MG63 (cell line): ENCODE results near the gene DAPK1. TPM values are rescaled to one million over a fixed set of nuclear protein-coding genes. Genes with fewer than 3 reads are reported as not detected.

ENCODE experiments used
- DNase-seq: peaks from one replicate; pipeline ENCODE4 v3.0.0-alpha.2; 2020
- H3K27me3 ChIP-seq: fragments of 250-450 bp; sonication (Bioruptor Pico); 2 replicates; pipeline ENCODE4 v1.5.1; 2020; ENCODE audit warnings: mild to moderate bottlenecking, moderate library complexity
- H3K36me3 ChIP-seq: fragments of 250-450 bp; sonication (Bioruptor Pico); 2 replicates; pipeline ENCODE4 v1.5.1; 2020; ENCODE audit warnings: mild to moderate bottlenecking, moderate library complexity
- H3K4me3 ChIP-seq: fragments of 250-450 bp; sonication (Bioruptor Pico); 2 replicates; pipeline ENCODE4 v1.5.1; 2020; ENCODE audit warnings: mild to moderate bottlenecking, moderate library complexity
- H3K9me3 ChIP-seq: fragments of 250-450 bp; sonication (Bioruptor Pico); 2 replicates; pipeline ENCODE4 v1.5.1; 2020; ENCODE audit warnings: mild to moderate bottlenecking, moderate library complexity
- total RNA-seq: library from RNA; depleted of rRNA; stranded (reverse); fragments of >200 nt; shearing (Covaris generic); gene quantifications from 2 replicates; pipeline ENCODE4 v1.2.3, GENCODE V29; 2014; ENCODE audit warnings: low replicate concordance

The DAPK1 gene
- total RNA-seq, 1 experiment from 2014 or later: 36.4 TPM

- DNase-seq: no peak
- Histone ChIP-seq H3K9me3 (peaks cover 9% of the 10 kb centered on the region), H3K4me3 (no peak overlapping the region), H3K27me3 (no peaks in the 10 kb centered on the region), H3K36me3 (peaks cover 75% of the 10 kb centered on the region)
Observed at GRCh38 chr9:87665505-87665904, 167.8 kb downstream of the DAPK1 start.

DNA sequence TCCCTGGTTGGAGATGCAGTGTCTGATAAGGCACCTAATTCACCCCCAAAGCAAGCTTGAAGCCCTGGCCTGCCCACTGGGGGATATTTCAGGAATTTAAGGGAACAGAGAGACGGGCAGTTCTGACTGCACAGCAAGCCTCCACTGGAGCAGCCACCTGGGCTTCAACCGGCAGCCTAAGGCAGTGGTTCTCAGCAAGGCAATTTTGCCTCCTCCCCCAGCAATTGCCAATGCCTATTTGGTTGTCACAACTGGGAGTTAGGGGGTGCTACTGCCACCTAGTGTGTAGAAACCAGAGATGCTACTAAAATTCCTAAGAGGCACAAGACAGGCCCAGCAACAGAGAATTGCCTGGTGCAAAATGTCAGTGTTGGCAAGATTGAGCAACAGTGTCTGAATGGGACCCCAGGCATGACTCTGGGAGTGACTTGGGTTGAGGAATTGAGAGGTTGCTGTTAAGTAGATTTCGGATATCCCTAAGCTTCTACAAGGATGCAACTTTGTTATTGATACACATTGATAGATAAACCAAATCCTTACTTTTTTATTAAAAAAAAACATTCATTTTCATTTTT is 169.6 kb downstream of the DAPK1 start:
- DNase-seq: peak; percentile 26
- Histone ChIP-seq H3K4me3 (no peak overlapping the region), H3K36me3 (peaks cover 69% of the 10 kb centered on the region), H3K27me3 (no peaks in the 10 kb centered on the region), H3K9me3 (peaks cover 9% of the 10 kb centered on the region)

DNA sequence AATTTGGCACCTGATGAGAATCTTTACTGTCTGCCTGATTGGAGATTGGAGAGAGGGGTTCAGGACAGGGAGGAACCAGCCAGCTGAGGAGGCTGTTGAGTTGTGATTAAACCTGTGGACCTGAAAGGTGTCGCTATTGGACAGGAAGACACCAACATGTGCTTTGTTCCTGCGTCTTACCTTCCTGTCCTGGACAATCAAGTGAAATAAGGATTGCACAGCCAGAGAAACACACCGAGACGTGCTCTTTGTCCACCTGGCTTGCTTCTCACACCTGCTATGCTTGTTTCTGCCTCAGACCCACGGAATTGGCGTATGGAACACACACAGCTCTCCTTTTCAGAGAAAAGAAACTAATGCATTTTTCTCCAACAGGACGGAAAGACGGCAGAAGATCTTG is 170.6 kb downstream of the DAPK1 start:
- H3K36me3 ChIP-seq: peaks cover 71% of the 10 kb centered on the region
- no peak for DNase-seq
- no peaks in the 10 kb centered on the region for H3K27me3 ChIP-seq
- H3K9me3 ChIP-seq: peaks cover 9% of the 10 kb centered on the region
- H3K4me3 ChIP-seq: no peak overlapping the region

DNA sequence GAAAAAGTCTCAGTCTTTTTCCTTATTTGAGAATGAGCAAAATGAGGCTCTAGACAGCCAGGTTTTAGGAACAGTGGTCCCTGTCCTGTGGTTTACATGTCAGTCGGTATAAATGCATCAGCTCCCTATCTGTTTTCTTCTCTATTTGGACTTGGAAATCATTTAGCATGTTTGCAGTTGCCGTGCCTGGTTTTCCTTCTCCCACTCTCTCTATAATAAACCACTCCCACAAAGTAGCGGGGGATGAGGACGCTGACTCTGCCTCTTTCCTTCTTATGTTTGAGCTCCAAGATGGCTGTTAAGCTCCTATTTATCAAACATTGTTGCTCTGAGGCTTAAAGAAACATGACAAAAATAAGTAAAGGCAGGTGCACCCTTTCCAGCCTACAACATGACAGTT is 171.1 kb downstream of the DAPK1 start:
- Histone ChIP-seq H3K27me3 (no peaks in the 10 kb centered on the region), H3K36me3 (peaks cover 69% of the 10 kb centered on the region)
- no peak for DNase-seq

DNA sequence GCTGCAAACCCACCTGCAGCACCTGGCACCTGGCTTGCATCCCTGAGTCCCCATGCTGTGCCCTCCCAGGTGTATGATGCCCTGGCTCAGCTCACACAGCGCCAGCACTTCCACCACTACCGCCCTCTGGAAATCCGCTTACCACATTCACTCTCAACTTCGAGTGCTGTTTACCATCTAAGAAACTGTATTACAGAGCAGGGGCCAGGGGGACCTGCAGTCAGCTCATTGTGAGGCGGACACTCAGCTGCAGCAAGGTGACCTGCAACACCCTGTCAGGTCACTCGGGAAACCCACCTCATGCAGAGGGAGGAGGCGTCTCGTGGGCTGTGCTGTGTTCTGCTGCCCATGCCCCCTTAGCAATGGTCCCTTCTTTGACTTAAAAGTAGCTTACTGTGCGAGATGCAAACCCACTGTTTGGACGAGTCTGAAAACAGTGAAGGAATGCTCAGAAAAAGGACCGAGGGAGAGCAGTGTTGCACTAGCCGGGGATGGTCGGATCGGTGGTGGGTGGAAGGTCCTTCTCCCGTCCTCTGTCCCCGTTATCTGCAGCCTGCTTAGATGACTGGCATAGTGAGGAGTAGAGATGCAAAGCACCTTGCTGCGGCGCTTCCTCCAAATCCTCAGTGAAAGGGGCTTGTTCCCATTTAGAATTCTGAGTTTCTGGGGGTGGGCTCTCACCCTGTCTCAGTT is 173.1 kb downstream of the DAPK1 start:
- Histone ChIP-seq H3K4me3 (no peak overlapping the region), H3K27me3 (no peaks in the 10 kb centered on the region), H3K9me3 (peaks cover 7% of the 10 kb centered on the region), H3K36me3 (peaks cover 52% of the 10 kb centered on the region)
- DNase-seq: no peak

More for the DNA sequence above, 171.1 kb downstream of the DAPK1 start:
- Histone ChIP-seq H3K4me3 (no peak overlapping the region), H3K9me3 (peaks cover 9% of the 10 kb centered on the region)

GRCh38 chr9:87671478-87671877 is 173.8 kb downstream of the DAPK1 start:
- Histone ChIP-seq H3K9me3 (peaks cover 6% of the 10 kb centered on the region), H3K36me3 (peaks cover 45% of the 10 kb centered on the region), H3K27me3 (no peaks in the 10 kb centered on the region), H3K4me3 (no peak overlapping the region)
- no peak for DNase-seq

DNA sequence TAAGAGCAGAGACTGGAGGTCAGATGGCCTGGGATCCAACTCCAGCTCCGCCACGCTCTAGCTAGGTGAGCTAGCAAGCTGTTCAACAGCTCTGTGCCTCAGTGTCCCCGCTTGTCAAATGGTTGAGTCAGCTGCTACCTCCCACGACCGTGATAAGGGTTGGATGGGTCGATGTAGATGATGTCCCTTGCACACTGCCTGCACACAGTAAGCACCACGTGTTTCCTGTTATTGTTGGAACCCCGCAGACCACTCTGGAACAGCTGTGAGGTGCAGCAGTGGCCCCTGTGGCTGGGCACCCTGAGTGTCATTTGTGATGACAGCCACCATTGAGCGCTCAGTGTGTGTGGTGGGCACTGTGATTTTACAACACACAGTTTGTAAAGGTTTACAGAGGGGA is 174.3 kb downstream of the DAPK1 start:
- Histone ChIP-seq H3K27me3 (no peaks in the 10 kb centered on the region), H3K4me3 (no peak overlapping the region), H3K36me3 (peaks cover 42% of the 10 kb centered on the region), H3K9me3 (peaks cover 2% of the 10 kb centered on the region; the same call in 1 of the 2 replicates)
- DNase-seq: no peak

DNA sequence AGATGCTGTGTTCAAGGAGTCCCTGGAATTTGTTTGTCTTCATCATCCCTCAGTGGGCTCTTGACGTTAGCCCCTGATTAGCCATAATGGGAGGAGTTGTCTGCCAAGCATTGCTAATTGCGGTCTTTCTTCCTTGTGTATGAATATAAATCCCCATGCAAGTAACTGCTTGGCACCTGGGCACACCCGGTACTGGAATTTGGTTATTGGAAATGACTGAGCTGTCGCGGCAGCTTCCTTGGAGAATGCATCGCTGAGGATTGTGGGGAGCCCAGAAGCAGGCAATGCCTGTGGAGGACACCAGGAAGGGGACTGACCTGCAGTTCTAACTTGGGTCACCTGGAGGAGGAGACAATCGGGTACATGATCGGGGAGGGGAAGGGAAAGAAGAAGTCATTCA is 174.9 kb downstream of the DAPK1 start:
- H3K36me3 ChIP-seq: peaks cover 36% of the 10 kb centered on the region
- DNase-seq: no peak
- H3K27me3 ChIP-seq: no peaks in the 10 kb centered on the region
- H3K9me3 ChIP-seq: no peaks in the 10 kb centered on the region
- H3K4me3 ChIP-seq: no peak overlapping the region

- peaks cover 29% of the 10 kb centered on the region for H3K36me3 ChIP-seq
- no peak for DNase-seq
- no peak overlapping the region for H3K4me3 ChIP-seq
- no peaks in the 10 kb centered on the region for H3K27me3 ChIP-seq
- H3K9me3 ChIP-seq: no peaks in the 10 kb centered on the region
Observed at GRCh38 chr9:87673446-87674120, 175.9 kb downstream of the DAPK1 start.

- Histone ChIP-seq H3K9me3 (no peaks in the 10 kb centered on the region), H3K4me3 (no peak overlapping the region), H3K36me3 (peaks cover 20% of the 10 kb centered on the region), H3K27me3 (no peaks in the 10 kb centered on the region)
- no peak for DNase-seq
Observed at GRCh38 chr9:87674565-87675299, 177.1 kb downstream of the DAPK1 start.

GRCh38 chr9:87675906-87676515 is 178.3 kb downstream of the DAPK1 start:
- Histone ChIP-seq H3K27me3 (no peaks in the 10 kb centered on the region), H3K36me3 (peaks cover 28% of the 10 kb centered on the region), H3K4me3 (no peak overlapping the region), H3K9me3 (no peaks in the 10 kb centered on the region)
- no peak for DNase-seq

- Histone ChIP-seq H3K9me3 (no peaks in the 10 kb centered on the region), H3K27me3 (no peaks in the 10 kb centered on the region), H3K4me3 (no peak overlapping the region), H3K36me3 (peaks cover 32% of the 10 kb centered on the region)
- no peak for DNase-seq
Observed at GRCh38 chr9:87676976-87677775, 179.5 kb downstream of the DAPK1 start.

DNA sequence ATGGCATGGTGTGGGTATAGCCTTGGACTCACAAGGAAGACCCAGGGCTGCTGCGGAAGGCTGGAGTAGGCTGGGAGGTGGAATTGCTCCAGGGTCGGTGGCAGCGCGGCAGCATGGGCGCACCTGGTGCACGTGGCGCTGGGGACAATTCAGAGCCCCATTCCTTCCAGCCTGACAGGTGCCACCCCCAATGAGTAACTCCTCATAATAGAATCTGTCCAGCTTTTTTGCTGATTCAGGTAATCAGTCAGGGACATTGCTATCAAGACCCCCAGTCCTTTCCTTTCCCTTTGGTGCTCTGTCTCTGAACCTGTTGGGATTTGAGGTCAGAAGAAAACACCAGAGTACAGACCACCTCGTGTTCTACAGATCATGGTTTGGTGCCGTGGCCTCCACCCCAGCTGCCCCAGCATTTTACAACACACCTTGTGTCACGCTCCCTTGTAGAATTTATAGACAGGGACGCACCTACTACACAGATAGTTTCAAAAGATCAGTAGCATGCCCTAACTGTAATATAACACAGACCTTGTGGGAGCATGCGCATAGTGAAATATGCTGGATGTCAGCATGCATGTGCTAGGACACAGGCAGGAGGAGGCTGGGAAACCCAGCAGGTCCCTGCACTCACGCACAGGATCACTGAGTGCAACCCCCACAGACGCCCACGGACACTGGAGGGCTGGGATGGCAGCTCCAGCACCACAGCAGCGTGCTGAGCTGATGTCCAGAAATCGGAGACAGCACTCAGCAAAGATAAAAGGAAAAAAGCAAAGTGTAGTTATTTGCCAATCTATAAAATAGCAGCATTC is 180.3 kb downstream of the DAPK1 start:
- H3K4me3 ChIP-seq: no peak overlapping the region
- H3K27me3 ChIP-seq: no peaks in the 10 kb centered on the region
- DNase-seq: no peak
- peaks cover 35% of the 10 kb centered on the region for H3K36me3 ChIP-seq
- no peaks in the 10 kb centered on the region for H3K9me3 ChIP-seq

GRCh38 chr9:87678650-87679355 is 181.1 kb downstream of the DAPK1 start:
- no peaks in the 10 kb centered on the region for H3K9me3 ChIP-seq
- peaks cover 29% of the 10 kb centered on the region for H3K36me3 ChIP-seq
- H3K27me3 ChIP-seq: no peaks in the 10 kb centered on the region
- DNase-seq: peak; percentile 35
- no peak overlapping the region for H3K4me3 ChIP-seq
